Mesenchymal stem cell (in vitro differentiated cells and primary cell): ENCODE results near the gene USP12.
"Not testable (repeated sequence)": the region's sequence is repeated elsewhere in the genome, so short reads cannot be mapped to it uniquely, and the experiment has no call there.

Experiments
- DNase-seq: peaks from one replicate; pipeline ENCODE4 v3.0.0-alpha.2; 2013
- H2AFZ ChIP-seq: one replicate; pipeline ENCODE4 v1.6.1; 2013; ENCODE audit warnings: low read depth, mild to moderate bottlenecking, control low read depth, inconsistent platforms, low read length, moderate library complexity
- H2AK5ac ChIP-seq: 2 replicates; pipeline ENCODE4 v1.6.1; 2013; ENCODE audit warnings: low read length, moderate library complexity, mild to moderate bottlenecking, inconsistent platforms; ENCODE audit not compliant: severe bottlenecking
- H2BK120ac ChIP-seq: one replicate; pipeline ENCODE4 v1.6.1; 2013; ENCODE audit warnings: low read depth, mild to moderate bottlenecking, inconsistent platforms, low read length, moderate library complexity
- H2BK12ac ChIP-seq, 2 experiments: one replicate each; pipeline ENCODE4 v1.6.1; 2013; ENCODE audit warnings: inconsistent platforms in 2 of 2, low read length in 2 of 2, mild to moderate bottlenecking in 2 of 2, moderate library complexity in 2 of 2, control low read depth in 1 of 2
- H2BK15ac ChIP-seq: one replicate; pipeline ENCODE4 v1.6.1; 2013; ENCODE audit warnings: mild to moderate bottlenecking, low read depth, inconsistent platforms; ENCODE audit not compliant: poor library complexity, severe bottlenecking
- H2BK5ac ChIP-seq: 2 replicates; pipeline ENCODE4 v1.6.1; 2013; ENCODE audit warnings: low read depth, mild to moderate bottlenecking, low read length, control low read depth, inconsistent platforms; ENCODE audit not compliant: poor library complexity, severe bottlenecking
- H3K14ac ChIP-seq, 2 experiments: one replicate each; pipeline ENCODE4 v1.6.1; 2013; ENCODE audit warnings: inconsistent platforms in 2 of 2, low read length in 2 of 2, control low read depth in 1 of 2, mild to moderate bottlenecking in 1 of 2, moderate library complexity in 1 of 2
- H3K18ac ChIP-seq, 2 experiments: one replicate each; pipeline ENCODE4 v1.6.1; 2013; ENCODE audit warnings: inconsistent platforms in 2 of 2, low read length in 2 of 2, control low read depth in 1 of 2, low read depth in 1 of 2, mild to moderate bottlenecking in 1 of 2
- H3K23ac ChIP-seq, 2 experiments: one replicate each; pipeline ENCODE4 v1.6.1; 2013; ENCODE audit warnings: inconsistent platforms in 2 of 2, low read length in 2 of 2, mild to moderate bottlenecking in 2 of 2, moderate library complexity in 2 of 2, control low read depth in 1 of 2
- H3K27ac ChIP-seq: 2 replicates; pipeline ENCODE4 v1.5.1; 2013; ENCODE audit warnings: mild to moderate bottlenecking, moderate library complexity, low read length, control low read depth, inconsistent platforms; ENCODE audit not compliant: poor library complexity, severe bottlenecking
- H3K27me3 ChIP-seq, 2 experiments: 2 replicates each; pipeline versions ENCODE4 v1.6.1 to v1.7.0; 2013; ENCODE audit warnings: low read length in 2 of 2, mild to moderate bottlenecking in 2 of 2, moderate library complexity in 2 of 2, control low read depth in 1 of 2, inconsistent platforms in 1 of 2; ENCODE audit not compliant: control insufficient read depth in 1 of 2, insufficient read depth in 1 of 2
- H3K36me3 ChIP-seq, 2 experiments: 2 replicates each; pipeline versions ENCODE4 v1.6.1 to v1.7.0; 2013; ENCODE audit warnings: low read length in 2 of 2, control low read depth in 1 of 2, inconsistent platforms in 1 of 2, low read depth in 1 of 2, mild to moderate bottlenecking in 1 of 2; ENCODE audit not compliant: insufficient read depth in 2 of 2, control insufficient read depth in 1 of 2
- H3K4ac ChIP-seq, 2 experiments: one replicate each; pipeline ENCODE4 v1.6.1; 2013; ENCODE audit warnings: inconsistent platforms in 2 of 2, low read length in 2 of 2, mild to moderate bottlenecking in 2 of 2, moderate library complexity in 2 of 2, control low read depth in 1 of 2, low read depth in 1 of 2
- H3K4me1 ChIP-seq: 2 replicates; pipeline ENCODE4 v1.6.1; 2013; ENCODE audit warnings: low read depth, low read length, control low read depth; ENCODE audit not compliant: control insufficient read depth, insufficient read depth
- H3K4me2 ChIP-seq: 2 replicates; pipeline ENCODE4 v1.6.1; 2013; ENCODE audit warnings: low read length, mild to moderate bottlenecking, inconsistent platforms; ENCODE audit not compliant: poor library complexity, severe bottlenecking
- H3K4me3 ChIP-seq, 2 experiments: 2 replicates each; pipeline versions ENCODE4 v1.5.1 to v1.7.0; 2013; ENCODE audit warnings: low read length in 2 of 2, mild to moderate bottlenecking in 2 of 2, control low read depth in 1 of 2, low read depth in 1 of 2; ENCODE audit not compliant: insufficient read depth in 1 of 2
- H3K79me1 ChIP-seq: replicated peaks from 2 replicates; pipeline ENCODE4 v1.6.1; 2013; ENCODE audit warnings: mild to moderate bottlenecking, control low read depth, low read length, inconsistent platforms; ENCODE audit not compliant: poor library complexity, severe bottlenecking
- H3K9ac ChIP-seq: 2 replicates; pipeline ENCODE4 v1.7.0; 2013; ENCODE audit warnings: mild to moderate bottlenecking, low read length, moderate library complexity
- H3K9me3 ChIP-seq: 2 replicates; pipeline ENCODE4 v1.7.0; 2013; ENCODE audit warnings: mild to moderate bottlenecking, low read length; ENCODE audit not compliant: control insufficient read depth
- H4K8ac ChIP-seq: one replicate; pipeline ENCODE4 v1.6.1; 2013; ENCODE audit warnings: inconsistent platforms, mild to moderate bottlenecking, low read length, moderate library complexity
- H4K91ac ChIP-seq: one replicate; pipeline ENCODE4 v1.6.1; 2013; ENCODE audit warnings: mild to moderate bottlenecking, low read length, inconsistent platforms
- WGBS: methylation state at CpG from one replicate; pipeline ENCODE4 v1.1.7; 2013; ENCODE audit warnings: mixed read lengths; 5-methylcytosine and 5-hydroxymethylcytosine counted together

Gene USP12

GRCh38 chr13:27193496-27193895 is 21.9 kb upstream of the USP12 start:
- Histone ChIP-seq H3K36me3 (no peaks in the 10 kb centered on the region), H2BK15ac (no peak overlapping the region)

GRCh38 chr13:27192973-27193372 is 21.4 kb upstream of the USP12 start:
- Histone ChIP-seq H3K27ac (no peak overlapping the region), H3K9me3 (peaks cover 3% of the 10 kb centered on the region), H2BK12ac (no peak overlapping the region), H3K18ac (no peak overlapping the region), H3K9ac (no peak overlapping the region), H3K27me3 (no peaks in the 10 kb centered on the region), H3K79me1 (no peaks in the 10 kb centered on the region), H2AFZ (no peak overlapping the region), H4K8ac (no peak overlapping the region), H3K14ac (no peak overlapping the region), H3K4me2 (no peak overlapping the region), H2BK120ac (no peak overlapping the region), H3K36me3 (no peaks in the 10 kb centered on the region), H2BK5ac (no peak overlapping the region), H3K4me1 (no peaks in the 10 kb centered on the region), H3K4ac (no peak overlapping the region), H3K23ac (no peak overlapping the region), H2AK5ac (no peak overlapping the region), H3K4me3 (no peak overlapping the region), H2BK15ac (no peak overlapping the region), H4K91ac (no peak overlapping the region)
- DNase-seq, result no peak
- no CpG with 5 or more reads among the region's 1 CpG for WGBS

More at GRCh38 chr13:27193496-27193895, 21.9 kb upstream of the USP12 start:
- Histone ChIP-seq H3K27me3 (no peaks in the 10 kb centered on the region), H4K91ac (no peak overlapping the region), H4K8ac (no peak overlapping the region), H3K4ac (no peak overlapping the region), H3K14ac (no peak overlapping the region), H2BK12ac (peak overlapping the region in 1 of 2 experiments; percentile 3), H2BK120ac (no peak overlapping the region), H3K9ac (no peak overlapping the region), H3K9me3 (peaks cover 3% of the 10 kb centered on the region), H2AK5ac (no peak overlapping the region), H3K18ac (no peak overlapping the region), H3K27ac (no peak overlapping the region), H3K4me2 (no peak overlapping the region), H3K79me1 (no peaks in the 10 kb centered on the region), H2BK5ac (no peak overlapping the region), H2AFZ (no peak overlapping the region), H3K4me1 (no peaks in the 10 kb centered on the region), H3K4me3 (no peak overlapping the region), H3K23ac (no peak overlapping the region)
- DNase-seq, result no peak
- WGBS, result 80% methylated on average over 3 of the region's 10 CpGs

GRCh38 chr13:27192367-27192766 is 20.8 kb upstream of the USP12 start:
- not testable (repeated sequence) for H3K4me3 ChIP-seq, DNase-seq, H2BK12ac ChIP-seq, H3K4me2 ChIP-seq, H3K23ac ChIP-seq, H2BK15ac ChIP-seq, H4K91ac ChIP-seq, H3K4me1 ChIP-seq, H3K18ac ChIP-seq, H4K8ac ChIP-seq, H3K4ac ChIP-seq, H3K9ac ChIP-seq, H3K79me1 ChIP-seq, H3K14ac ChIP-seq, H3K36me3 ChIP-seq, H3K9me3 ChIP-seq, H2AK5ac ChIP-seq, H3K27me3 ChIP-seq, H3K27ac ChIP-seq, H2BK120ac ChIP-seq, H2BK5ac ChIP-seq, H2AFZ ChIP-seq
- WGBS, result 65% methylated on average over 1 of the region's 1 CpG

- Histone ChIP-seq H3K4ac (no peak overlapping the region), H3K23ac (no peak overlapping the region), H4K8ac (no peak overlapping the region), H2AFZ (no peak overlapping the region), H2BK5ac (no peak overlapping the region), H2BK15ac (no peak overlapping the region), H3K4me1 (no peaks in the 10 kb centered on the region), H3K79me1 (no peaks in the 10 kb centered on the region), H2BK12ac (no peak overlapping the region), H3K9ac (no peak overlapping the region), H2AK5ac (no peak overlapping the region), H3K27me3 (no peaks in the 10 kb centered on the region), H3K36me3 (no peaks in the 10 kb centered on the region), H2BK120ac (no peak overlapping the region), H3K18ac (no peak overlapping the region), H3K4me3 (no peak overlapping the region), H3K4me2 (no peak overlapping the region), H3K14ac (no peak overlapping the region), H4K91ac (no peak overlapping the region), H3K9me3 (no peaks in the 10 kb centered on the region), H3K27ac (no peak overlapping the region)
- no peak for DNase-seq
Measured at GRCh38 chr13:27189192-27189591, 17.6 kb upstream of the USP12 start.
